NCI-H1092 treated with DMSO at 0.1 percent for 48 hours (cell line): ENCODE data around the gene SCN2A.

Source experiments
- DNase-seq: peaks from one replicate; lab custom pipeline; 2025; lab: John Stamatoyannopoulos, UW

SCN2A gene

DNA sequence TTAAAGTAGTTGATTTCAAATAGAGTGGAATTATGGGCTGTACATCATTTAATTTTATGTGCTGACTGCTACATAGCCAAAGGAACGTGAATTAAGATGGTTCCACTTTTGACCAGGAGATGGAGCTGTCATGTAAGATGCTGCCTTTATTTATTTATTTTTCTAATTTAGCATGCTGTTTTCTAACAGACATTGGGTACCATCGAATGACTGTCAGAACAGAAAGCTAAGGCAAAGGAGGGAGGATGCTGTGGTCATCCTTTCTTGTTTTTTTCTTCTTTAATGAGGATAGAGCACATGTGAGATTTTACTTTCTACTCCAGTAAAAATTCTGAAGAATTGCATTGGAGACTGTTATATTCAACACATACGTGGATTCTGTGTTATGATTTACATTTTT is at the start of gene SCN2A:
Gene SCN2A (plus strand): TSS at position 185 of the 400 bp plus-strand sequence. CDS start 56,410 bp downstream, outside the sequence.
- DNase-seq: peak; percentile 70

DNA sequence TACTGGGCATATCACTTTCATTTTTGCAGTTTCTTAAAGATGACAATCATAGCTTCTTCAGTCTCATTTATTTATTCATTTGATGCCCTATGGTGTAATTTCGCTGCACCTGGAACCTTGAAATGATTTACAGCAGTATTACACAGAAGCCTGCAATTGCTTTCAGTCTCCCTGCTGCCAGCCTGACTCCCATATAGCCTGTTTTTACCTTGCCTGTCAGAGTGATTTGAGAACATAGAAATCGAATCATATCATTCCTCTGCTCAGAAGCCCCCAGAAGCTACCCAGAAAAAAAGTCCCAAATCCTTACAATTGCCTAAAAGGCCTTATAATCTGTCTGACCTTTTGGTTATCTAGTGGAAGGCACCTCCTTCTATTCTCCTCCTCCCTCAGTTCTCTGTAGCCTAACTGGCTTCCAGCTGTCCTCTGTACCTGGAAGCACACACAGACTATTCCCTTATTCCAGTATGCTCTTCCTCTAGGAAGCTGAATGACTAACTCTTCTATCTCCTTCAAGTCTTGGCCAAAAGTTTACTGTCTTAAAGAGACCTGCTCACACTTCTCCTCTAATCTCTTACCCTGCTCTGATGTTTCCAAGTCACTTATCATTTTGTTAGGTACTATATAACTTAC is 48.0 kb upstream of the SCN2A start:
- peak; percentile 60 for DNase-seq

DNA sequence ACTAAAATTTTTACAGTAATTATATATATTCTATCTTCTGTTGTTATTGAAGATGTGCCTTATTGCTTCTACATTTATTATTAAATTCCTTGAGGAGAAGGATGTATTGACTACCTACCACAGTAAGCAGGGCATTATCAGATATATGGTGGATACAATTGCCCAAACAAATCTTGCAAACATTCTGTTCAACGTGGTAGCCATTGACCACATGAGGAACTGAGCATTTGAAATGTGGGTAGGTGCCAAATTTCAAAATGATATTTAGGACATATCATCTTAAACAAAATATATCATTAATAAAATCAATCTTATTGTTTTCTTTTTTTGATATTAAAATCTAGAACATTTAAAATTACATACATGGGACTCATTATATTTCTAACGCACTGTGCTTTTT is 46.5 kb upstream of the SCN2A start:
- no peak for DNase-seq

DNA sequence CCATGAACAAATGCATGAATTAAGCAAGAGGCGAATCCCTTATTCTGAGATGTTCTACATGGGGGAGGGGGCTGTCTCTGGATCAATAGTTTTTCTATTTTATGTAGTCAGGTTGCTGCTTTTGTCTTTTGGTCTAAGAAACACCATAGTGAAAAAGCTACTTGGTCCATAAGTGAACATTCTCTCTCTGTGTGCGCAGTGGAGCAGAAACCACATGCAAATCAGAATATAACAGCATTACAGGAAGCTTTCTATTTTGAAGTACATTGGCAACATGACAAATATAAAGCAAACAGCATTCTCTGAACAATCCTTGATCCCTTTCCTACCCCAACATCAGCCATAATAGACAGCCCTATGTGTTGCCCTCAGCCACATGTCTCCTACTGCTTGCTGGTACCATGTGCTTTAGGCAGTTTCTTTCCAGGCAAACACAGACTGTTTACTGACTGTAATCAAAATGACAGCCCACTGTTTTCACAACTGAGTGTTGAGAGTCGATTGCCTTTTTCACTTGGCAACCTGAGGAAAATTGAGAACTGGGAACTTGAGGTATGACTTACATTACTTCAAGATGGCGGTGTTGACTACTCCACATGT is 45.9 kb upstream of the SCN2A start:
- peak; percentile 85 for DNase-seq

DNA sequence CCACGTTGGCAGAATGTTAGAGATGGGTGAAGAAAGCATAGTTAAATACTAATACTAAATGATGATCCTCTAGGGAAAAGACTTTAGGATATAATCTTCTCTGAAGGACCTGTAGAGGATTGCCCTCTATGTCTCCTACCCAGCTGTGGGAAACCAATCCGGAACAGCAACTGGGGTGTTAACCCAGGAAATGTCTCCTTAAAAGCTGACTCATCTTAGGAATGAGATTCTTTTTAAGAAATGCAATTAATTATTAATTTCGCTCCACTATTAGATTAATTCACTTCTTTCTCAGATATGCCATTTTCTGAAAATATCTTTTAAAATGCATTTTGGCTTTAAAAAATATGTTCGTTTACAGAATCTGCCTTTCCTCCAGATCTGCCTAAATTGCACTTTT is 42.8 kb upstream of the SCN2A start:
- DNase-seq: no peak

DNA sequence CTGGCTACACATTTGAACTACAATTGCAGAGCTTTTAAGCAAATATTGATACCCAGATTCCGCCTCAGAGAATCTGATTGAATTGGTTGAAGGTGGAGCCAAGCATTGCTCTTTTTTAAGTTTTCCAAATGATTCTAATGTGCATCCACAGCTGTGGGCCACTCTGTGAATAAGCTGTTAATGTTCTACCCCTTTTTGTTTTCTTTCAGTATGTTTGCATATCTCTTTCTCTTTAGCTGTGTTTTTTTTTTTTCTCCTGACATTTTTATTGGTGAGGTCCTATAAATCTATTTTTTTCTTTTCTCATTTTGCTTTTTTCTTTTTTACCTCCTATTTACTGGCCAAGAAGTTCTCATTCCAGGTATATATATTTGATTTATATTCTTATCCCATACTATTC is 41.9 kb upstream of the SCN2A start:
- DNase-seq: peak; percentile 46

DNA sequence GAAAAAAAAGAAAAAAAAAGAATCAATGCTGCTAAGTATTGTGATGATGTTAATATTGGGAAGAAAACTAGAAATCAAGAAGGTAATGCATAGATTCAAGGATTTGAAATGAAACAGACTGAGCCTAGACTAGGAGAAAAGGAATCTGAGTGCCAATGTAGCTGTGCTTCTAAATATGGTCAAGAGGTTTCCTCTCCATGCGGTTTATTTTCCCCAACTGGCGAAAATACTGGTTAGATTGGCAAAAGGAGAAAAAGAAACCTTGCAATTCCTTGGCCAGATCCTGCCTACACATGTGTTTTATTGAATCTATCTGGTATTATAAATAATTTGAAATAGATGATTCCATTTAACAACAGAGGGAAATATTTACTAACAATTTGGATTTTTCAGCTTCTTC is 41.0 kb upstream of the SCN2A start:
- DNase-seq: peak; percentile 57

DNA sequence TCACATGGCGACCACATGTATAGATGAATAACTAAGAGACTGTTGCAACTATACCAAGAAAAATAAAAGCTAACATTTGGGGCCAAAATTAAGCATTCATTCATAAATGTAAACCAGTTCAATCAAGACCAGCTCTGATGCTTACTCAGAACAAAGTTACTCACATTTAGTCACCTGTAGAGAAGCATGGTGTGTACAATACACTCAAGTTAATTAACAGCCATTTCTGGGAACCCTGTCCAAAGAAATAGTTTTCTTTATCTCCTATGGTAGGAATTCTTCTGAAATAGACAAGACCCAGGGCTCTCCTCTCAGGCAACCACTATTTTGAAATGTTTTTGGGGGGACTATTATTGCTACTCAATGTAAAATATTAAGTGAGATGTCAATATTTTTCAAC is 37.0 kb upstream of the SCN2A start:
- DNase-seq: peak; percentile 35

DNA sequence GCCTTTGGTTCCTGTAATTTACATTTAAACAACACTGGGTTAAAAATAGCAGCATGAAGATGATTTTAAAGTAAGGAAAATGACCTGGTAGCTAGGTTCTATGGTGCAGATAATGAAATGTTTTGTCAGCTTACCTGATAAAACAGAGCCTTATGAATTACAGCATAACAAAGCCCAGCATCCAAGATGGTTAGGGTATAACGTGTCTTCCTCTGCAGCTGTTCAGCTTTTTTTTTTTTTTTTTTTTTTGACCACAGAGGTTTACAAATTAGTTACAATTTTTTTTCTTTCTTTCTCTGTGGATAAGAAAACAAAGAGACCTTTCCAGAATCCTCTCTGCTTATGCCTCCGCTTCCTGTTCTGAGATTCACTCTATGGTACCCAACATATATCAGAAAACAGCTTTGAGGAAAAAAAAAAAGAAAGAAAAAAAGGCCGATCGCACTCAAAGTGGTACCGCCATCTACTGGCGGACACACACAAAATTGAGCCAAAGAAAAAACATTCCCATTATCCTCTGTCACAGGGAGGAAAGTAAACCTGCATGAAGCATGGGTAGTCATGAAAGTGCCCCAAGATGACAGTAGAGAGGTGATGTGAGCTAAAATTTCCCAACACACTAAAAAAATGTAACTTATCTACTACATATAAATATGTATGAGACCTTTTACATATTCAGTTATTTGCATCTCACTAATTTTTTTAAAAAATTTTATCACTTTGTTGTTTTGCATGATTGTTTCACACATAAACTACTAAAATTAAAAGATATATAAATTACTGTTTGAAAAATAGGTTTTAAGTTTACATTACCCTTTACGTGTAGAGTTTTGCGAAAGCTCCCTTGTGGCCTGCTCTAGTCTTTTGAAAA is 35.3 kb upstream of the SCN2A start, which contains the start of gene SCN3A:
Gene SCN3A (minus strand): TSS at position 362 of the 871 bp plus-strand sequence. CDS start 27,656 bp downstream, outside the sequence.
- DNase-seq: peak; percentile 81

DNA sequence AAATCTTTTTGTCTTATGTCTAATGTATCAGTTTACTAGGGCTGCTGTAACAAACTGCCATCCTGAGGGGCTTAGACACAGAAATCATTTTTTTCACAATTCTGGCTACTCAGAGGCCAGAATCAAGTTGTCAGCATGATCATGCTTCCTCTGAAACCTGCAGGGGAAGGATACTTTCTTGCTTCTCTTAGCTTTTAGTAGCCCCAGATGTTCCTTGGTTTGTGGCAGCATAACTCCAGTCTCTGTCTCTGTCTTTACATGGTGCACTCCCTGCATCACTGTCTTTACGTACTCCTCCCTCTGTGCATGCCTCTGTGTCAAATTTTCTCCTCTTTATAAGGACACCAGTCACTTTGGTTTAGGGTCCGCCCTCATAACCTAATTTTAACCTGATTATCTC is 33.3 kb upstream of the SCN2A start:
- no peak for DNase-seq

DNA sequence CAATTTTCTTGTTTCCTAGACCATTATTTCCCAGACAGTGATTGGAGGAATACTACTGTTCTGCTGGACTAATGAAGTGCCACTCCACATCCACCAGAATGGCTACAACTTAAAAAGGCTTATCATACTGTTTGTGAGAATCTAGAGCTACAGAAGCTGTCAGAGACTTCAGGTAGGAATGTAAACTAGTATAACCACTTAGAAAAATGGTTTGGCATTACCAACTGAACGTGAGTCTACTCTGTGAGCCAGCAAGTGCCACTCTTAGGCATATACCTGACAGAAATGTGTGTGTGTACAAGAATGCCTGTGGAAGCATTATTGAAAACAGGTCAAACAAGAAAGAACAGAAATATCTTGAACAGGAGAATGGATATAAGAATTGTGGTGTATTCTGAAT is 31.1 kb upstream of the SCN2A start:
- no peak for DNase-seq

DNA sequence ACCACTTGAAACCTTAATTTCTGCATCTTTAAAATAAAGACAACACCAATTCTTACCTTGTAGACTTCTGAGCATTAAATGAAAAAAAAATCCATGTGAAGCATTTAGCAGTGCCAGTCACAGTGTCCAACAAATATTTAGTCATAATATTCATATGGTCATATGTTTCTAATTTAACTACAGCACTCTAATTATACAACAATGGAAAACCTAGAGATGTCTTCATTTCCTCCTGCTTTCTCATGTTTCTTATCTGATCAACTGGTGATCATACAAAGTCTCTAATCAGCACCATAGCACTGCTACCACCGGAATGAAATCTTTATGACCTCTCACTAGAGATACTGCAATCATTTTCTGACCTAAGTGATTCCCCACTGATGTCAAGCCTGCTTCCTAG is 25.1 kb upstream of the SCN2A start:
- no peak for DNase-seq

DNA sequence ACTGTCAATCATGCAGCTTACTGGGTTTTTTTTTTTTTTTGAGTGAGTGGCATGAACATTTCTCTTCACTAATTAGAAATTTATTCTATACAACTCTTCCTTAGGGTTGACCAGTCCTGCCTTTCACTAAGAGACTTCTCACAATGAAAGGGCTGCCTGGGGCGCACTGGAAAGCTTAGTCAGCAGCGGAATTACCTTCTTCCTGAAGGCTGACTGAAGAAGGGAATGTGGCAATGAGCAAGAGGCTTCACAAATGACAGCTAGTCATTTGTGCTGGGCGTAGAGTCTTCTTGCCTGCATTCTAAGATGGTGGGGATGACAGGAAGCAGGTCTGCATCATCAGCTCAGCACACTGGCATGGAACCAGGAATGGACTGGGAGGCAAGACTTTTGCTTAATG is 19.7 kb upstream of the SCN2A start:
- DNase-seq: no peak

DNA sequence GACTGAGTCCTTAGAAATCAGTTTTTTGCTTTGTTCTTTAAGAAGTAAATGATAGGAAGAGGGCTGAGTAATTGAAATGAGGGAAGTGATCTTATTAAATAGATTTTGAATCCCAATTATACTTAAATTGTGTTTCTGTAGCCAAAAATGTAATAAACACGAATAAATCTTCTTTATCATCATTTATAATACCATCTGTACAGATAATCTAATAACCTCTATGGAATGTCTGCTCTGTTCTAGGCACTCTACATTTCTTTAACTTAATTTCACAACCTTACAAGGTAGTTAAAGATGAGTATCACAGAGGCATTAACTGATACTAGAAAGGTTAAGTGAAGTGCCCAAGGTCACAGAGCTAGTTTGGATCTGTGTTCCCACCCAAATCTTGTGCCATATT is 14.3 kb upstream of the SCN2A start:
- DNase-seq: no peak

DNA sequence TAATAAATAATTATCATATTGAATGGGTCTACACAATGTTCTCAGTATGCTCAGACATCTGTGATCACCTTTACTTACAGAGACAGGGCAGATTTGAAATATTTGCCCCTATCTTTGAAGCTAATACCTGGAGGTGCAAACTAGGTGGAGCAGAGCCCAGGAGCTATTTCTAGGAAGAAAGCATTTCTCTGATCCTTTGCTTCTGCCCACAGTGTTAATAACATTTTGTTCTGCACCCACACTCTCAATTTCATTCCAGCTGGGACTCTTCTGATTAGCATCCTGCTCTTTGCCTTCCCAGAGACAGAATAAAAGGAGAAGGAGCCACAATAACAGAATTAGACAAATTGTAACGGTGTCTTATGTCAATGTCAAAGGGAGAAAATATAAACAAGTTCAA is 11.6 kb upstream of the SCN2A start:
- DNase-seq: no peak

DNA sequence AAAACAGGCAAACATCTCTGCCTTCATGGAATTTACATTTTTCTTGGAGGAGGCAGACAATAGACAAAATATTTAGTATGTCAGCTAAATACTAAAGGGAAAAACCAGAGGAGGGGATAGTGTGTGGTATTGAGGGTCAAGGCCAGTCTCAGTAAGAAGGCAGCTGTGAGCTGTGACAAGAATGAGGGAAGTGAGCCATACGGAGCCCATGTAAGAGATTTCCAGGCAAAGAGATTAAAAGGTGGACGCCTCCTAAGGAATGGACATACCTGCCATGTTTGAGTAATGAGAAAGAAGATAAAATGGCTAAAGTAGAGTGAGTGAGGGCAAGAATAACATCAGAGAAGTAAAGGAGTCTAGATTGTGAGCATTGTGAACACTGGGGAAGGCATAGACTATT is 2.2 kb upstream of the SCN2A start:
- no peak for DNase-seq

DNA sequence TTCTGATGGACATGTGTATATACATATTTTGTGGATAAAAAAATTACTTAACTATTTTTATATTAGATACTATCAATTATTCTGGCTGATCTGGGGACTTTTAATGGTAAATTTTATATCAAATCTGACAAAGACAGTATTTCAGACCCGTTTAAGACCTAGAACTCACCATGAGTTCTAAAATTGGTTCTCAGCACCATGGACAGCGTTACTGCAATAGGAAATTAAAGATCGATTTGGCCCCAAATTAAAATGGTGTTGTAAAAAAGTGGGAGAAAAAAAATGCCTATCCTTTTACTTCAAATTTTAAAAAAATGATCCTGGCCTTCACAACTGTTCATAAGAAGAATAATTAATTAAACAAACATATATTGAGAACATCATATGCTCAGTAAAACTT is 919 bp upstream of the SCN2A start:
- DNase-seq: no peak

DNA sequence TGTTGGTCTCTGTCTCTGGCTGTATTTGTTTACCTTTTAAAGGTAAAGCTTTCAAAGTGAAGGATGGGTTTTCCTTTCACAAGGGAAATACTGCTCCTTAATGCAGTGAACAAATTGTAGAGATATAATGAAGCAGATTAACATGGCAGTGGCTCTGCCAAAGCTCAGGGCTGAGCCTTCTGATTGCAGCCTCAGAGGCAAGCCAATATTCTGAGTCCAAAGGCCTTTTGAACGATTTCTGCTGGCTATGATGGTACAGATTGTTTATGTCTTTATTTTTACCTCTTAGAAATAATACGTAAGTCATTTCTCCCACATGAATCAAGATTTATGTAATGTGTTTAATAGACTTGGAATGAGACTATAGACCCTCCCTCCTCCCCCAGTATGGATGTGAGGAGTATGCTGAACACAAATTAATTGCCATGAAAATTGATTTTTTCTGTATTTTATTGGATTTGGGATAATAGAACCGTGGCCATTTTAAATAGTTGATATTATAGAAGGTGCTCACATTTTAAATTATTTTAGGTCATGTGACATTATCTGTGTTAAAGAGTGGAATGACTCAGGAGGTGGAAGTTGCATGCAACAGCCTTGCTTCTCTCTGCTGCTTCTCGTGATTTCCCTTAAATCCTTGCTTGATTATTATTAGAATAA is 772 bp downstream of the SCN2A start:
- peak; percentile 59 for DNase-seq

DNA sequence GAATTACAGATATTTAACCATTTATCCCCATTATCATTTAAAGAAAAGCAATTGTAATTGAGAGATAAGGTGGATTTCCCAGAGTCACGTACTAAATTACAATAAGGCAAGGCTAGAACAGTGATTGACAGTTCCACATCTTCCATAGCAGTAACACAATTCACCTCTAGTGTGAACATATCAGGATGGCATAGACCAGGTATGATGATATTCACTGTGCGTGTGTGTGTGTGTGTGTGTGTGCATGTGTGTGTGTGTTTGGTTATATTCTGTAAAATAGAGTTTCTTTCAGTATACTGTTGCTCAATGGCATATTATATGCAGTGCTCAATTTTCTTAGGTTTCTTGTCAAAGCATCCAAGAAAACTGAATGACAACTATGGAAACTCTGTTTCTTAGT is 1.7 kb downstream of the SCN2A start:
- DNase-seq: no peak

DNA sequence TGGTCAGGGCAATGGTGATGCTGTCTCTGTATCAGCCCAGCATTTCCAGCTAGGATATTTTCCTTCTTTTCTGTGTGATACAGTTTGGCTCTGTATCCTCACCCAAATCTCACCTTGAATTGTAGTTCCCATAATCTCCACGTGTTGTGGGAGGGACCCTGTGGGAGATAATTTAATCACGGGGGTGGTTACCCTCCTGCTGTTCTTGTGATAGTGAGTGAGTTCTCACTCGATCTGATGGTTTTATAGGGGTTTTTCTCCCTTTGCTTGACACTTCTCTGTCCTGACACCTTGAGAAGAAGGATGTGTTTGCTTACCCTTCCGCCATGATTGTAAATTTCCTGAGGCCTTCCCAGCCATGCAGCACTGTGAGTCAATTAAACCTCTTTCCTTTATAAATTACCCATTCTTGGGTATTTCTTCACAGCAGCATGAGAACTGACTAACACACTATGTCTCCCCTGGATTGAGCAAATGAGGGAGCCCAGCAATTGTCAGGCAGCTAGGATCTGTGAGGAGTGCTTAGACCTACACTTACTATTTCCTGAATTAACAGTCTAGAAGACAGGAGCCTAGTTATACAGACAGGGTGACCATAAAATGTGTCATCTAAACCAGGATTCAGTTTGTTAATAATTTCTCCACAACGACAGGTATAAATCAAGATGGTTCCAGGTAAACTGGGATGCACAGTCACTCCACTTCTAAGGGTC is 6.0 kb downstream of the SCN2A start:
- DNase-seq: no peak

DNA sequence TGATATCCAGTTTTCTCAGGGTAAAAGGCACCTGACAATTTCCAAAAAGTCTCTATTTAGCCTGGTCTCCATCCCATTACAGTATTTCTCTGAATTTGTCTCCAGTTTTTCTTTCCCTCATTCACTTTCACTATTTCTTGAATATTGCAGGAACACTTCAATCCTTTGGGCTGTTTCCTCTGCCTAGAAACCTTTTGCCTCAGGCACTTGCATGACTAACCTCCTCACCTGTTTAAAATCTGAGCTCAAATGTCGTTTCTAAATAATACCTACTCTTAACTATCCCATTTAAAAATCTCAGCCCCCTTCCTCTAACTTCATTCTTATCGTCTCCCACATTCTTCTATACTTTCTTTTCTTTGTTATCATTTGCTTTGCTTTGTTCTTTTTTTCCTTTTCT is 9.0 kb downstream of the SCN2A start:
- DNase-seq: no peak

DNA sequence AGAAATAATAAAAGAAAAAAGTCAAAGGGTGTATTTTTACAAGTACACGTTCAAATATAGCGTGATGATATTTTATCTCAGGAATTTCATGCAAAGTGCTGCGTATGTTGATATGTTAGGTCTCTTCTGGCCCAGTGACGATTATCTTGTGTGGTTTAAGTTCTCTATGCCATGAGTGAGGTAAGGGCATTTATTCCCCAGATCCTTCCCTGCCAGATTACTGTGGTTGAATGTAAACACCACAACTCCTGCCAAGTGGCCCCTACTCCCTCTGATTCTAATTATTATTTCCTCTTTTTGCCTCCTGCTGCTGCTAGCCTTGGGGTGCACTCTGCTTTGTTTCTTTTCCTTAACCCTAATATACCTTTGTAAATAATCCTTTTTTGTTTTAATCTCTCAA is 12.2 kb downstream of the SCN2A start:
- DNase-seq: no peak
